HG03571 (cell line): ENCODE results near the gene CIZ1.
A peak's percentile ranks its signal among the peaks of the same experiment; 100 is the strongest.

Experiments used
- ATAC-seq: cut with Tn5 transposase; IDR thresholded peaks from one replicate; pipeline ENCODE4 v1.9.1; 2021; ENCODE audit not compliant: unreplicated experiment

CIZ1 gene

DNA sequence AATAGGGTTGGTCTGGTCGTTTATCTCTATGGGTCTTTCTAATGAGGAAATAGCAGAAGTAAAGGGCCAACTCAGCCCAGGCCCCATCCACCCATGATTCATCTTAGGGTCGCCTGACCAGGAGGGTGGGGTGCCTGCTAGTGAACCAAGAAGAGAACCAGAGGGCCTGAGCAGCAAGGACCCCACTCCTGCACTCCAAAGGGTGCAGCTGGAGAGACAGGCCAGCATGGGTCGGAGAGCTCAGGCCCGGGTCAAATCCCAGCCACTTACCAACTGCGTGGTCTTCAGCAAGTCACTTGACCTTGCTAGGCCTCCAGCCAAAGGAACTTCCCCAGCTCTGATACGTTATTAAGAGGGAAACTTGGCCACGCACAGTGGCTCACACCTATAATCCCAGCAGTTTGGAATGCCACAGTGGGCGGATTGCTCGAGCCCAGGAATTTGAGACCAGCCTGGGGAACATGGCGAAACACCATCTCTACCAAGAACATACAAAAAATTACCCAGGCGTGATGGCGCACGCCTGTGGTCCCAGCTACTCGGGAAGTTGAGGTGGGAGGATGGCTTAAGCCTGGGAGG lies 27.0 kb downstream of the CIZ1 start:
- no peak for ATAC-seq

- no peak for ATAC-seq
These were observed 27.7 kb downstream of the CIZ1 start for GRCh38 chr9:128163523-128164306.

DNA sequence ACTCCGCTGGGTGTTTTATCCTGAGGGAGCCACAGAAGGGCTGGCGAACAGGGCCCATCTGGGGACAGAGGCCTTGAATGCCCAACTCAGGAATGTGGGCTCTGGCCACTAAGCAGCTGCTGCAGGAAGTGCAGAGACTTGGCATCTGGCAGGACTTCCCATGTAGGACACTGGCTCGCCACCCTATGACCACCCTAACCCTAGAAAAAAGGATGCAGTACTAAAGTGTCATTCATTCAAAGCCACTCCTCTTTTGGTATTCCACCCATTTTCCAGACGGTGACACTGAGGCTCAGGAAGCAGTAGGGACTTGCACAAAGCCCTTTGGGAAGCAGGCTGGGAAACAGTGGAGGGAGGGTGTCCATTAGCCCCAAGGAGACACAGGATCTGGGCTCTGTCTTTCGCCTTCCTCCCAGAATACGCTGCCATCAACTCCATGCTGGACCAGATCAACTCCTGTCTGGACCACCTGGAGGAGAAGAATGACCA lies 28.3 kb downstream of the CIZ1 start:
- ATAC-seq: no peak

- no peak for ATAC-seq
These were observed 29.0 kb downstream of the CIZ1 start for GRCh38 chr9:128162215-128163026.

GRCh38 chr9:128161215-128161902 lies 30.0 kb downstream of the CIZ1 start:
- no peak for ATAC-seq

DNA sequence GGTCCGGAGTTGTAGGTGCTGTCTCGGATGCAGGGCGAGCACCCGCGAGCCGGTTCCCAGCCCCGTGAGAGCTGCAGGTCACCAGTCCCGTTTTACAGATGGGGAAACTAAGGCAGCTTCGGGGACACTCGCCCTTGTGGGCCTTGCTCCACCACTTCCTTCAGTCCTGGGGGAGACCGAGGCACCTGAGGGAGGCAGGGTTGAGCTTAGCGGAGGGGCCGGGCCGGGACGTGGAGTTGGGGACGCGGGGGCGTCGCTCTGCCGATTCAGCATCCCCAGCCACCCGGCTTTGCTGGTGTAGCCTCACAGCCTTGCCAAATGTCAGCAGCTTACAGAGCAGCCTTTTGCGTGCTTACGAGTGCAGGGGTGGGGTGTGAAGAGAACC lies 30.8 kb downstream of the CIZ1 start:
- ATAC-seq: peak; percentile 12

DNA sequence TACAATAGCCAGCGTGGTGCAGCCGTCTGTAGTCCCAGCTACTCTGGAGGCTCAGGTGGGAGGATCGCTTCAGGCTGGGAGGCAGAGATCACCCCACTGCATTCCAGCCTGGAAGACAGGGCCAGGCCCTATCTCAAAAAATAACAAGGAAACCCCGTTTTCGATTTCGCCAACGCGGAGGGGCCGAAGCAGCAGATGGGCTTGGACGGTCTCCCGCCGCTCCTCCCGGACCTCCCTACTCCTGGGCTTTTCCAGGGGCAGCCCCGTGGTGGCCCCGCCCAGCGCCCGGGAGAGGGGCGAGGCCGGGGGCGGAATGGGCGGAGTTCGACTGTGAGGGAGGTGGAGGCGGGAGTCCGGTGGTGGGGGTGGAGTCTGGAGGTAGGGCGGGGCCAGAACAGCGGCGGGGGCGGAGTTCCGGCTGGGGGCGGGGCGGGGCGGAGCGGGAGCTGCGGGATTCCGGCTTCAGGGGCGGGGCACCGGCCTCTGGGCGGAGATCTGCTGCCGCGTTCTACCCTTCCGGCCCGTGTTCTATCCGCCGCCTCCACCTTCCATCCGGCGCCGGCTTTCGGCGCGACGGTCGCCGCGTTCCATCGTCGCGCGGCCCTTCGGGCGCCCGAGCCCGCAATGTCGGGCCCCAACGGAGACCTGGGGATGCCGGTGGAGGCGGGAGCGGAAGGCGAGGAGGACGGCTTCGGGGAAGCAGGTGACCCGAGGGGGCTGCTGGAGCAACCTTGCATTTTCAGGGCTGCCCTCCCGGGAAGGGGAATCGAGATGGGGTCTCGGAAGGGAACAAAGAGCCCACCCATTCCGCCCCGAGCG lies 31.4 kb downstream of the CIZ1 start, which contains the start of gene BBLN:
TSS of gene BBLN (plus strand) at position 482 of the 819 bp plus-strand sequence. CDS start at position 625, 143 bp downstream.
- ATAC-seq: peak; percentile 65

- no peak for ATAC-seq
These were observed 31.9 kb downstream of the CIZ1 start for GRCh38 chr9:128159522-128159783.

- ATAC-seq: no peak
These were observed 35.5 kb downstream of the CIZ1 start for GRCh38 chr9:128155736-128156500.

GRCh38 chr9:128153947-128154695 lies 37.3 kb downstream of the CIZ1 start:
- no peak for ATAC-seq

- ATAC-seq: no peak
These were observed 38.1 kb downstream of the CIZ1 start for GRCh38 chr9:128153060-128153946.

DNA sequence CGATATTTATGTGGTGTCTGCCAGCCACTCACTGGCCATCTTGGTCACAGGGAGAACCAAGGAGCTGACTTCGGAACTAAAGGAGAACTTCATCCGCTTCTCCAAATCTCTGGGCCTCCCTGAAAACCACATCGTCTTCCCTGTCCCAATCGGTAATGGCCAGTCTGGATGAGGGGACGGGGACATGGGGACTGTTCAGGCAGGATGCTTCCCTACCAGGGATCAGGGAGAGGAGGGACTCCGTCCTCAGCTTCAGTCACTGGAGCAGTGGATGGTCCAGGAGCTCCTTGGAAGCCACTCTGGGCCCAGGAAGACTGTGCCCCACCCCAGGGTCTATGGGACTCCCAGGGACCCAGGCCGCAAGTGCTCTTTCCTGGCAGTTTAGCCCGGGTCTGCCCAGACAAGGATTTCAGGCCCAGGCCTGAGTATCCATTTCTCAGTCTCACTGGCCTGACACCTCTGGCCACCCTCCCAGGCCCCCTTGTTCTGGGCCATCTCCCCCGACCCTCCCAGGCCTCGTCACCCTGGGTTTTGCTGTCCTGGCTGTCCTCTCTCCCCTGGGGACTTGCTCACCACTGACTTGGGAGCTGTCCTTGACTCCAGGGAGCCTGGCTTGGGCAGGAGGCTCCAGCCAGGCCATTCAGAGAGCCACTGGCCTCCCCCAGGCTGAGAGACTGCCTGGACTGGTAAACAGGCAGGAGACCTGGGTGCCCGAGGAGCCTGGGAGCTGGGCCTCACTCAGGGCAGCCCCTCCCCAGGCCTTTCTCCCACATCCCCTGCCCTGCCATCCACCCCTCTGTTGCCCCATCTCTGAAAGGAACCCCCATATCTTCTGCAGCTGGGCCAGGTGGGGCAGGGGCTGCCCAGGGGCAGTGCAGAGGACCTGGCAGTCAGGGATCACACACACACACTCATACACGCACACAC lies 39.0 kb downstream of the CIZ1 start:
- ATAC-seq: no peak

GRCh38 chr9:128151309-128152132 lies 39.9 kb downstream of the CIZ1 start:
- ATAC-seq: no peak

DNA sequence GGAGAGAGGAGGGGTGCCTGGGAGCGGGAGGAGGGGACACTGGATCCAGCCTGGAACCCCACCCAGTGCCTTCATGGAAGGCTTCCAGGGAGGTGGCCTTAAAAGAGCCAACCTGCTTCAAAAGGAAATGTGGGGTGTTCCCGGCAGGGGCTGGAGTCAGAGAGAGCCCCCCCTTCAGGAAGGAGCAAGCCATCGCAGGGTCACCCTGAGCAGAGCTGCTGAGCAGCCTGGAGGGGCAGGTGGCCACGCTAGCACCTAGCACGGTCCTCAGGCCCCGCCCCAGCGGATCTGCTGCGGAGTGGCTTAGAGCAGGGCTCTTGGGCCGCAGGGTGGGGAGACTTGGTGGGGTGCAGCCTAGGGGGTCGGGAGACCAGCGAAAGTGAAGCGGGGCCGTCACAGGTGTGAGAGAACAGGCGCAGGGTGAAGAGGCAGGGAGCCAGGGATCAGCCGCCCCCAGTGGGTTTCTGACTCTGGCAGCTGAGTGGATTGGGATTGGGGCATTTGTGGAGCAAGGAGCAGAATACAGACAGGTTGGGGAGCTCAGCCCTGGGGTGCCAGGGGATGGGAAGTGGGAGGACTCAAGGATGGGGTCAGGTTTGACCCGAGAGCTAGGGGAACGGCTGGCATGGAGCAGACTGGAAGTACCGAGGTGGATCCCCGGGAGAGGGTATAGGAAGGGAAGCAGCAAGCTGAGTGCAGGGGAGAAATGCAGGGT lies 40.6 kb downstream of the CIZ1 start:
- ATAC-seq: no peak

GRCh38 chr9:128149951-128150593 lies 41.3 kb downstream of the CIZ1 start:
- no peak for ATAC-seq
